NCI-H2107 treated with DMSO at 0.1 percent for 48 hours (cell line): ENCODE data around the gene DNPEP.
"Not testable (repeated sequence)": the region's sequence is repeated elsewhere in the genome, so short reads cannot be mapped to it uniquely, and the experiment has no call there.

ENCODE experiments used
- DNase-seq: peaks from one replicate; lab custom pipeline; 2025; ENCODE audit not compliant: unreplicated experiment; lab: John Stamatoyannopoulos, UW

The DNPEP gene

GRCh38 chr2:219402665-219403515, 15.2 kb upstream of the DNPEP start:
- no peak for DNase-seq

DNA sequence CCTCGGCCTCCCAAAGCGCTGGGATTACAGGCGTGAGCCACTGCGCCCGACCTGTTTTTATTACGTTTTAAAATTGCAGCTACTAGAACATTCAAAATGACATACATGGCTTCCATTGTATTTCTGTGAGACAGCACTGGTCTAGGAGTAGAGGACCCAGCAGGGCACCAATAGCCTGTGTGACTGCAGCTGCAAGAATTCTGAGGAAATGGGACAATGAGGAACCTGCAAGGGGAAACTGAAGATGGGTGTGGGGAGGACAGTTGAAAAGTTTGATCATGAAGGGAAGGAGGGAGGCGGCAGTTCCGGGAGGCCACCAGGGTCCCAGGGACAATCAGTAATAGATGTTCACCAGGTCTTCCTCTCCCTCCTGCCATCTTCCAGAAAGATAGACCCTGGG, 13.9 kb upstream of the DNPEP start:
- no peak for DNase-seq

- DNase-seq = no peak
Measured at GRCh38 chr2:219400562-219400961, 12.8 kb upstream of the DNPEP start.

- DNase-seq = no peak
Measured at GRCh38 chr2:219399716-219400478, 12.2 kb upstream of the DNPEP start.

DNA sequence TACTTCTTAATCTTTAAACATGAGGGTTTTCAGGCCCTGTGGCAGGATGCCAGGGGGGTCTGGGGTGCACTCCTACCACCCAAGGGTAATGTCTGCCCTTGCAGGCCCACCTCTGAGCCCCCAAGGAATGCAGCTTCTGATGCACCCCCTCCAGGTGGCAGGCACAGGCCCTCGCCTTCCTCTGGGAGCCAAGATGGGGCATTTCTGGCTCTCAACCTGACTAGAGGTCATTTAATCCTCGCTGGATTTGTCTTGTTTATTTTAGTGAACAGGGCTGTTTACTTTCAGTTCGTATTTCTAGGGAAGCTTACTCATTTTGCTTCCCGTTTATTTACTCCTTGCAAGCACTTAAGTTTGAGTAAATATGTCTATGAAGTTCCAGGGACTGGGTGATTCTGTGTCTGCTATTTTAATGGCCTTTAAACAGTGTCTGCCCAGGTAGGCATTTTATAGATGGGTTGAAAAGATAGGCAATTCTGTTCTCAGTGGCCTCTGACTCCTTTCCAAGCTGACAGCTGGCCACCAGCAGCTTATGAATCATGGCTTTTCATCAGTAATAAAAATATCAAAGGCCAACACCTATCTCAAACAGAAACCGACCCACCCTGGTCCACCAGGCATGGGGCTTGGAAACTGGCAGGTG, 11.1 kb upstream of the DNPEP start:
- DNase-seq = no peak

GRCh38 chr2:219396863-219397457, 9.2 kb upstream of the DNPEP start:
- no peak for DNase-seq

DNA sequence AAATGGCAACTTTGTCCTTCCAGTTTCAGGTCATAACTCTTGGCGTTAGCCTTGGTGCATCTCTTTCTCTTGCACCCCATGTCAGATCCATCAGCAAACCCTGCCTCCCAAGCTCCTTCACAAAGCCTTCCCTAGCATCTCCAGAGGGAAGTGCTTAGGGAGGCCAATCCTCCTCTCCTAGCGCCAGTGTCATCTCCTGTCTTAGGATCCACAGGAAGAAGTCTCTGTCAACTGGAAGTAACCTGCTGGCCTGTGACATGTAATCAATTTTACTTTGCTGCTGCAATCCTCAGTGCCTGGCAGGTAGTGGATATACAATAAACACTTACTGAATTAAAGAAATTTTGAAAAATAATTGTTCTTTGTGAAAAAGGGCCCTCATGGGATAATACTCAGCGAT, 7.9 kb upstream of the DNPEP start:
- no peak for DNase-seq

DNA sequence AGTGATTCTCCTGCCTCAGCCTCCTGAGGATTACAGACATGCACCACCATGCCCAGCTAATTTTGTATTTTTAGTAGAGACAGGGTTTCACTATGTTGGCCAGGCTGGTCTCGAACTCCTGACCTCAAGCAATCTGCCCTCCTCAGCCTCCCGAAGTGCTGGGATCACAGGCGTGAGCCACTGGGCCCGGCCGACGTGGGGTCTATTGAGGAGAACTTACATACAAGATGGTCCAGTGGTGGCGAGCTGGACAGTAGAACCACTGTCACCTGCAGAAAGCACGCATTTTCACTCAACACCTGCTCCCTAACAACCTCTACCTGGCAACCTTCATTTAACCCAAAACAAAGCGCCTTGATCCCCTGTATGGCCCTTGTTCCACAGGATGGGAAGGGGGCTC, 7.3 kb upstream of the DNPEP start:
- not testable (repeated sequence) for DNase-seq

DNA sequence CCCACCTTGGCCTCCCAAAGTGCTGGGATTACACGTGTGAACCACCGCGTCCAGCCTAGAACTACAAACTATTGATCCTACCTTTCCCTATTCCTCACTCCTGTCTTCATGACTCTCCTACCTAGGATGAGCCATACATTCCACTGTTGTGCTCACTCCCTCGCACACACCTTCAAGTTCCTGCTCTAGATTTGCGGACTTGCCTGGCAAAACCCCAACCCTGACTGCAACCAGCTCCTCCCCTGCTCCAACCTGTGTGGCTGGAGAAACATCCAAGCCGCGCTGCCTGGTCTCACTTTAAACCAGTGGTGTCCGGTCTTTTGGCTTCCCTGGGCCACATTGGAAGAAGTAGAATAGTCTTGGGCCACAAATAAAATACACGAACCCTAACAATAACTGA, 5.0 kb upstream of the DNPEP start:
- no peak for DNase-seq

DNA sequence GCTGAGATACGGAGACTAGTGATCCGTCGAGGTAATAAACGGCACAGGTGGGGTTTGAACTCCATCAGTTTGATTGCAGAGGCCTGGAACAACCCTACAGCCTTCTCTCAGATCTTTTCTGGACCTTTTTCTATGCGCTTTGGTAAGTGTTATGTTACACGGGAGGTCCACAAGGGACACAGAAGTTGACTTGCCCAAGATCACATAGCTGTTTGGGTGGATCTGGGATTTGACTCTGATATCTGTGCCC, 1.1 kb upstream of the DNPEP start:
- no peak for DNase-seq

GRCh38 chr2:219388121-219388906, 602 bp upstream of the DNPEP start:
- DNase-seq = peak; percentile 75

DNA sequence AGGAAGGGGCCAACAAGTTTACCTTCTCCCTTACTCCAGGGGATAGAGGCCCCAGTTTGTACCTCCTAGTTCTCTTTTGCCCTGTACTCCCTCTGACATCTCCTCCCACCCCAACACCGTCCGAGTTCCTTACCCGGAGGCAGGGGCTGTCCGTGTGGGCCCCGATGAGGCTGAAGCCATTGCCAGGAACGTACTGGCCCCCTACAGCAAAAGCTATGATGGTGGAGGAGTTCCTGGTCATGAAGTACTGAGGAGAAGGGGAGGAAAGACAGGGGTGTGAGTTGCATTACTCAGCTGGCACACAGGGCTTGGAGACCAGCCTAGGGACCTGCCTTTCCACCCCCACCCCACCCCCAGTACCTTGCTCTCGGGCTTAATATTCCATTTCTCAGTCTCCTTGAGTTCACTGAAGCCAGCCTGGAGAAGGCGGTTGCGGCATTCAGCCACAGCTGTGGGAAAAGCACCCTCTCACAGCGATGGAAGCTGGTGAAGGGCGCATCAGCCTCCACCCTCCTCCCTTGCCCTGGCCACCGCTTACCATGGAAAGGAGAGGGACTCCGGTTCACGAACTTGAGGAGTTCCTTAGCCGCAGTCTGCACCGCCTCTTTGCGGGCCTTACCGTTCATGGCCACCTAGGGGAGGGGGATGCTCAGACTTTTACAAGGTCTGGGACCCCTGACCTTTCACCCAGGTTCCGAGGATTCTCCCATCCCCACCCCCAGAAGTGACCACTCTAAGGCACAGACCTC, 1.0 kb downstream of the DNPEP start:
- DNase-seq = no peak

DNA sequence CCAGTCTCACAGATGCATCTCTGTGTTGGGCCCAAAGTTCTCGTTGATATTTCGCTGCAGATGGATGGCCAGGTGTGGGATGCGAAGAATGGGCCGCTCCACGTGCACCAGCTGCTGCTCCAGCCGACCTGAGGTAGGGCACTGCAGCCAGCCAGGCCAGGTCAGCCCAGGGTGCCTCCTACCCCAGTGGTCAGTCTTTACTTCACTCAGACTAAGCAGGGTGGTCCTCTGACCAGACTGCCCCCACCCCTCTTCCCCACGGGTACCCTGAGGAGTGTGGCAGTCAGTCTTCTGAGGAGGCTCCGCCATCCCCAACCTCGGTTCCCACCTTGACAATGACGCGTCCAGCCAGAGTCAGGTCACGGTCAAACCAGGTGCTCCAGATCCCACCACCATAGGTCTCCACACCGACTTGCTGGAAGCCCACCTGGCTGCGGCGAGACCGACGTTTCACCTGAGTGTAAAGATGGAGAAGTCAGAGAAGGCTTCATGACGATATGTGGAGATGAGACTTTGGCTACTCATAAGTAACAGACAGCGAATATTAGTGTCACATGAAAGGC, 1.7 kb downstream of the DNPEP start:
- DNase-seq = no peak

- no peak for DNase-seq
Measured at GRCh38 chr2:219384859-219385258, 2.9 kb downstream of the DNPEP start.

- DNase-seq = no peak
Measured at GRCh38 chr2:219384083-219384713, 3.5 kb downstream of the DNPEP start.

- no peak for DNase-seq
Measured at GRCh38 chr2:219381448-219381847, 6.3 kb downstream of the DNPEP start.

DNA sequence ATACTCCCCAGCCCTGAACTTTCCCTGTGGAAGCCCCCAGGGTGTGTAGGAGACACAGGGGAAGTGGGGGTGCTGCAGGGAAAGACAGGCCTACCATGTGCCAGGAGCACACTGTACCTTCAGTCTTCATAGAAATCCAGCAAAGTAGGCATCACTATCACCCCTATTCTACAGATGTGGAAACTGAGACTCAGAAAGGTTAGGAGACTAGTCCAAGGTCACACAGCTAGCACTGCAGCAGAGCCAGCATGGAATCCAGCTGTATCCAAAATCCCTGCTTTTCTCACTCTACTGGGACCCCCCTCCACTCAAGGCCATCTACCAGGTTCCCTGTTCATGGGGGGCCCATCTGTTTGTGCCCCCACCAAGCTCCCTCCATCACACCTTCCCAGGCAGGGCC, 6.8 kb downstream of the DNPEP start:
- DNase-seq = no peak

- no peak for DNase-seq
Measured at GRCh38 chr2:219378163-219378851, 9.4 kb downstream of the DNPEP start.

GRCh38 chr2:219369447-219369861, 18.3 kb downstream of the DNPEP start:
- DNase-seq = peak; percentile 13
